H9 (cell line): Measurements from ENCODE around the gene FEM1B. TPM values are rescaled to one million over a fixed set of nuclear protein-coding genes. Genes with fewer than 3 reads are reported as not detected.

ENCODE experiments used
- DNase-seq: peaks from one replicate; pipeline ENCODE4 v3.0.0-alpha.2; 2017
- H2AFZ ChIP-seq: one replicate; pipeline ENCODE4 v1.6.1; 2013; ENCODE audit warnings: mild to moderate bottlenecking, low read length, control low read depth, moderate library complexity
- H2AK5ac ChIP-seq: 2 replicates; pipeline ENCODE4 v1.6.1; 2013; ENCODE audit warnings: low read length, control low read depth, mixed read lengths; ENCODE audit not compliant: insufficient read length
- H2BK120ac ChIP-seq: one replicate; pipeline ENCODE4 v1.6.1; 2013; ENCODE audit warnings: low read depth, mild to moderate bottlenecking, low read length, control low read depth, inconsistent platforms; ENCODE audit not compliant: poor library complexity, severe bottlenecking
- H2BK12ac ChIP-seq: 2 replicates; pipeline ENCODE4 v1.6.1; 2013; ENCODE audit warnings: low read length, control low read depth, mixed read lengths, low read depth; ENCODE audit not compliant: insufficient read length
- H2BK15ac ChIP-seq: 2 replicates; pipeline ENCODE4 v1.6.1; 2013; ENCODE audit warnings: low read depth, low read length, control low read depth
- H2BK20ac ChIP-seq: one replicate; pipeline ENCODE4 v1.6.1; 2013; ENCODE audit warnings: low read depth, mild to moderate bottlenecking, low read length, control low read depth, inconsistent platforms; ENCODE audit not compliant: poor library complexity, severe bottlenecking
- H2BK5ac ChIP-seq: 2 replicates; pipeline ENCODE4 v1.6.1; 2013; ENCODE audit warnings: low read length, control low read depth, mixed read lengths; ENCODE audit not compliant: insufficient read length
- H3K14ac ChIP-seq: 2 replicates; pipeline ENCODE4 v1.6.1; 2013; ENCODE audit warnings: low read length, control low read depth; ENCODE audit not compliant: insufficient read depth
- H3K18ac ChIP-seq: 2 replicates; pipeline ENCODE4 v1.6.1; 2013; ENCODE audit warnings: low read depth, mild to moderate bottlenecking, mixed read lengths, low read length, control low read depth; ENCODE audit not compliant: insufficient read length
- H3K23ac ChIP-seq: 2 replicates; pipeline ENCODE4 v1.6.1; 2013; ENCODE audit warnings: low read length, control low read depth, mixed read lengths, low read depth; ENCODE audit not compliant: insufficient read length
- H3K23me2 ChIP-seq: 2 replicates; pipeline ENCODE4 v1.6.1; 2013; ENCODE audit warnings: low read depth, mild to moderate bottlenecking, mixed read lengths, low read length, control low read depth; ENCODE audit not compliant: insufficient read length, poor library complexity, severe bottlenecking
- H3K27ac ChIP-seq: 2 replicates; pipeline ENCODE4 v1.5.1; 2013; ENCODE audit warnings: low read length, control low read depth, mixed read lengths, low read depth; ENCODE audit not compliant: insufficient read length
- H3K27me3 ChIP-seq: 2 replicates; pipeline ENCODE4 v1.6.1; 2013; ENCODE audit warnings: low read length, control low read depth, inconsistent platforms; ENCODE audit not compliant: insufficient read depth
- H3K4ac ChIP-seq: 2 replicates; pipeline ENCODE4 v1.6.1; 2013; ENCODE audit warnings: low read depth, mild to moderate bottlenecking, control low read depth, inconsistent platforms, low read length, moderate library complexity
- H3K4me1 ChIP-seq: 2 replicates; pipeline ENCODE4 v1.6.1; 2013; ENCODE audit warnings: low read length, control low read depth, inconsistent platforms; ENCODE audit not compliant: insufficient read depth
- H3K4me2 ChIP-seq: 2 replicates; pipeline ENCODE4 v1.6.1; 2013; ENCODE audit warnings: low read length, control low read depth, mixed read lengths; ENCODE audit not compliant: insufficient read length, insufficient read depth
- H3K56ac ChIP-seq: 2 replicates; pipeline ENCODE4 v1.6.1; 2013; ENCODE audit warnings: low read depth, mild to moderate bottlenecking, mixed read lengths, low read length, control low read depth; ENCODE audit not compliant: insufficient read length
- H3K79me1 ChIP-seq: 2 replicates; pipeline ENCODE4 v1.6.1; 2013; ENCODE audit warnings: low read depth, mild to moderate bottlenecking, moderate library complexity, low read length, control low read depth, inconsistent platforms; ENCODE audit not compliant: insufficient read depth, poor library complexity, severe bottlenecking
- H3K79me2 ChIP-seq: 2 replicates; pipeline ENCODE4 v1.6.1; 2013; ENCODE audit warnings: low read length, control low read depth, inconsistent platforms; ENCODE audit not compliant: insufficient read depth
- H3K9ac ChIP-seq: 2 replicates; pipeline ENCODE4 v1.6.1; 2013; ENCODE audit warnings: low read length, control low read depth, mixed read lengths; ENCODE audit not compliant: insufficient read length; ENCODE audit errors: extremely low read depth
- H3K9me3 ChIP-seq: one replicate; pipeline ENCODE4 v1.6.1; 2013; ENCODE audit warnings: low read depth, low read length, inconsistent platforms; ENCODE audit not compliant: control insufficient read depth
- H3T11ph ChIP-seq: one replicate; pipeline ENCODE4 v1.6.1; 2013; ENCODE audit warnings: mild to moderate bottlenecking, low read length, control low read depth, inconsistent platforms
- H4K20me1 ChIP-seq: one replicate; pipeline ENCODE4 v1.6.1; 2013; ENCODE audit not compliant: control insufficient read depth, insufficient read length, insufficient read depth
- H4K5ac ChIP-seq: 2 replicates; pipeline ENCODE4 v1.6.1; 2013; ENCODE audit warnings: low read depth, mild to moderate bottlenecking, mixed read lengths, low read length, control low read depth; ENCODE audit not compliant: insufficient read length
- H4K8ac ChIP-seq: replicated peaks from 2 replicates; pipeline ENCODE4 v1.6.1; 2013; ENCODE audit warnings: low read length, control low read depth, mixed read lengths, low read depth; ENCODE audit not compliant: insufficient read length
- H4K91ac ChIP-seq: 2 replicates; pipeline ENCODE4 v1.6.1; 2013; ENCODE audit warnings: low read depth, mild to moderate bottlenecking, moderate library complexity, mixed read lengths, low read length, control low read depth; ENCODE audit not compliant: insufficient read length
- H3K27ac Mint-ChIP-seq, 3 experiments: 2 replicates in 2 of 3; 3 replicates in 1 of 3; pipeline ENCODE4 v1.8.0; 2020 to 2021; ENCODE audit warnings: mixed read lengths in 3 of 3, mild to moderate bottlenecking in 1 of 3, moderate library complexity in 1 of 3
- H3K27me3 Mint-ChIP-seq: 2 replicates; pipeline ENCODE4 v1.8.0; 2021; ENCODE audit warnings: low read depth, mild to moderate bottlenecking, moderate library complexity, mixed read lengths
- H3K36me3 Mint-ChIP-seq, 3 experiments: 2 replicates in 2 of 3; 3 replicates in 1 of 3; pipeline ENCODE4 v1.8.0; 2020 to 2021; ENCODE audit warnings: low read depth in 3 of 3, mixed read lengths in 3 of 3; ENCODE audit not compliant: insufficient read depth in 1 of 3
- H3K4me1 Mint-ChIP-seq, 2 experiments: 2 replicates each; pipeline ENCODE4 v1.8.0; 2020; ENCODE audit warnings: mixed read lengths in 2 of 2
- H3K4me3 Mint-ChIP-seq, 2 experiments: 2 replicates in 1 of 2; 3 replicates in 1 of 2; pipeline ENCODE4 v1.8.0; 2020 to 2021; ENCODE audit warnings: mild to moderate bottlenecking in 2 of 2, mixed read lengths in 2 of 2, moderate library complexity in 1 of 2
- H3K9me3 Mint-ChIP-seq, 2 experiments: 2 replicates in 1 of 2; 3 replicates in 1 of 2; pipeline ENCODE4 v1.8.0; 2020; ENCODE audit warnings: mild to moderate bottlenecking in 2 of 2, mixed read lengths in 2 of 2, moderate library complexity in 1 of 2
- CTCF ChIP-seq: fragments of 200-600 bp; sonication (generic); conservative IDR thresholded peaks from 3 replicates; pipeline ENCODE4 v1.8.0; 2021; ENCODE audit warnings: antibody characterized with exemption, mild to moderate bottlenecking
- WGBS: extraction: QIAGEN DNeasy Blood & Tissue Kit; methylation state at CpG from one replicate; pipeline ENCODE4 v1.1.7; 2013; ENCODE audit warnings: missing lambda C conversion rate, low lambda C conversion rate, mixed read lengths; ENCODE audit not compliant: insufficient read length; ENCODE audit errors: extremely low coverage; 5-methylcytosine and 5-hydroxymethylcytosine counted together
- total RNA-seq: library from RNA; stranded (reverse); gene quantifications from 2 replicates; pipeline ENCODE4 v1.2.1, GENCODE V29; 2021

Gene FEM1B
- total RNA-seq, 1 experiment from 2014 or later = 77.9 TPM

- Histone ChIP-seq H3K79me2 (peaks cover 16% of the 10 kb centered on the region), H3K27ac (no peak overlapping the region)
- no peak overlapping the region for H3K4me3 Mint-ChIP-seq
Observed at GRCh38 chr15:68275165-68275746, 2.3 kb upstream of the FEM1B start.

More at GRCh38 chr15:68275165-68275746, 2.3 kb upstream of the FEM1B start:
- peaks cover 0 to 17% (median 0%) of the 10 kb centered on the region in 3 experiments; a peak in 3 of 7 replicates for H3K36me3 Mint-ChIP-seq
- Histone ChIP-seq H2BK5ac (no peak overlapping the region), H3K9ac (no peak overlapping the region), H3K4me2 (no peak overlapping the region), H3K27me3 (no peaks in the 10 kb centered on the region), H2BK20ac (no peak overlapping the region), H2BK12ac (no peak overlapping the region), H2AFZ (no peak overlapping the region), H3K79me1 (no peaks in the 10 kb centered on the region), H2BK15ac (no peak overlapping the region), H2BK120ac (no peak overlapping the region), H2AK5ac (no peak overlapping the region), H3K14ac (no peak overlapping the region), H3K23me2 (peaks cover 16% of the 10 kb centered on the region), H4K5ac (no peak overlapping the region), H3K4me1 (peaks cover 7% of the 10 kb centered on the region; the same call in 1 of the 2 replicates), H3K4ac (no peak overlapping the region), H3K18ac (no peak overlapping the region), H3K9me3 (no peaks in the 10 kb centered on the region), H3K56ac (no peak overlapping the region), H3T11ph (no peak overlapping the region), H4K91ac (no peak overlapping the region), H3K23ac (no peak overlapping the region), H4K20me1 (no peaks in the 10 kb centered on the region), H4K8ac (no peak overlapping the region)
- peaks cover 49 to 58% of the 10 kb centered on the region in 2 experiments for H3K4me1 Mint-ChIP-seq
- no peaks in the 10 kb centered on the region for H3K27me3 Mint-ChIP-seq
- no peaks in the 10 kb centered on the region for H3K9me3 Mint-ChIP-seq
- no peak for DNase-seq
- WGBS = no CpG with 5 or more reads among the region's 3 CpGs
- H3K27ac Mint-ChIP-seq = no peak overlapping the region
- TF ChIP-seq CTCF = no peak
